HepG2 (cell line): ENCODE measurements around the gene GNPAT. TPM values are rescaled to one million over a fixed set of nuclear protein-coding genes. Genes with fewer than 3 reads are reported as not detected.

Experiments
- AGO1 ChIP-seq: fragments of 200-400 bp; formaldehyde crosslinking; IDR thresholded peaks from 2 replicates; pipeline ENCODE4 v1.6.1; 2017; ENCODE audit warnings: mild to moderate bottlenecking, low read depth, low read length, moderate library complexity; ENCODE audit not compliant: poor library complexity, severe bottlenecking
- CAMTA2 ChIP-seq: sonication (generic); formaldehyde crosslinking; IDR thresholded peaks from 2 replicates; pipeline ENCODE4 v1.4.0; 2020; ENCODE audit warnings: mild to moderate bottlenecking, missing genetic modification reagents, borderline replicate concordance
- CHD2 ChIP-seq: IDR thresholded peaks from 2 replicates; pipeline ENCODE4 v1.6.1; 2011; ENCODE audit warnings: low read depth, low read length, improper control_type of control experiment
- FOXC1 ChIP-seq: sonication (generic); formaldehyde crosslinking; IDR thresholded peaks from 2 replicates; pipeline ENCODE4 v1.8.0; 2022; ENCODE audit warnings: mild to moderate bottlenecking, missing genetic modification reagents, borderline replicate concordance
- JARID2 ChIP-seq: sonication (generic); formaldehyde crosslinking; IDR thresholded peaks from 2 replicates; pipeline ENCODE4 v1.8.1; 2023; ENCODE audit warnings: missing genetic modification reagents, inconsistent platforms; ENCODE audit not compliant: insufficient replicate concordance
- MED1 ChIP-seq: sonication (generic); formaldehyde crosslinking; IDR thresholded peaks from 2 replicates; pipeline ENCODE4 v1.4.0; 2020; ENCODE audit warnings: missing genetic modification reagents
- NCOA1 ChIP-seq: sonication (generic); formaldehyde crosslinking; IDR thresholded peaks from 2 replicates; pipeline ENCODE4 v1.9.0; 2021; ENCODE audit warnings: missing genetic modification reagents
- NFE2L2 ChIP-seq: fragments of 150-350 bp; IDR thresholded peaks from 2 replicates; pipeline ENCODE4 v1.6.1; 2014; ENCODE audit warnings: low read length
- NR2C2 ChIP-seq: sonication (generic); formaldehyde crosslinking; IDR thresholded peaks from 2 replicates; pipeline ENCODE4 v1.4.0; 2020; ENCODE audit warnings: missing genetic modification reagents, mild to moderate bottlenecking, moderate library complexity, borderline replicate concordance
- PHF21A ChIP-seq: sonication (generic); formaldehyde crosslinking; IDR thresholded peaks from 2 replicates; pipeline ENCODE4 v1.5.0; 2020; ENCODE audit warnings: mild to moderate bottlenecking, missing genetic modification reagents
- PHF5A ChIP-seq: IDR thresholded peaks from one replicate; pipeline ENCODE4 v1.6.1; 2018; ENCODE audit warnings: low read depth, missing genetic modification reagents; ENCODE audit not compliant: unreplicated experiment
- SALL2 ChIP-seq: sonication (generic); formaldehyde crosslinking; IDR thresholded peaks from 2 replicates; pipeline ENCODE4 v1.8.1; 2023; ENCODE audit warnings: mild to moderate bottlenecking, missing genetic modification reagents, inconsistent platforms
- SMC3 ChIP-seq: IDR thresholded peaks from 2 replicates; pipeline ENCODE4 v1.6.1; 2011; ENCODE audit warnings: low read length, improper control_type of control experiment
- SRSF9 ChIP-seq: fragments of 200-400 bp; formaldehyde crosslinking; IDR thresholded peaks from 2 replicates; pipeline ENCODE4 v1.6.1; 2018; ENCODE audit warnings: borderline replicate concordance, mild to moderate bottlenecking, low read depth, low read length; ENCODE audit not compliant: insufficient read depth, poor library complexity, severe bottlenecking
- THYN1 ChIP-seq: sonication (generic); formaldehyde crosslinking; IDR thresholded peaks from 2 replicates; pipeline ENCODE4 v1.8.1; 2023; ENCODE audit warnings: low read depth, mild to moderate bottlenecking, moderate library complexity, missing genetic modification reagents, borderline replicate concordance
- XRCC5 ChIP-seq: fragments of 200-400 bp; formaldehyde crosslinking; optimal IDR thresholded peaks from 2 replicates; pipeline ENCODE3; 2017; ENCODE audit warnings: mild to moderate bottlenecking, low read length
- ZBTB20 ChIP-seq: sonication (generic); formaldehyde crosslinking; IDR thresholded peaks from 2 replicates; pipeline ENCODE4 v1.8.1; 2023; ENCODE audit warnings: missing genetic modification reagents, low read depth, mild to moderate bottlenecking, borderline replicate concordance
- ZBTB43 ChIP-seq: sonication (generic); formaldehyde crosslinking; conservative IDR thresholded peaks from 2 replicates; pipeline ENCODE4 v1.4.0; 2020; ENCODE audit warnings: missing genetic modification reagents
- ZIK1 ChIP-seq: sonication (generic); formaldehyde crosslinking; IDR thresholded peaks from 2 replicates; pipeline ENCODE4 v1.5.0; 2020; ENCODE audit warnings: mild to moderate bottlenecking, low read depth, missing genetic modification reagents, borderline replicate concordance
- ZNF263 ChIP-seq: sonication (generic); formaldehyde crosslinking; IDR thresholded peaks from 2 replicates; pipeline ENCODE4 v1.4.0; 2020; ENCODE audit warnings: missing genetic modification reagents
- ZNF264 ChIP-seq: sonication (generic); formaldehyde crosslinking; IDR thresholded peaks from 2 replicates; pipeline ENCODE4 v1.4.0; 2020; ENCODE audit warnings: missing genetic modification reagents
- ZNF691 ChIP-seq: sonication (generic); formaldehyde crosslinking; IDR thresholded peaks from 2 replicates; pipeline ENCODE4 v1.4.0; 2020; ENCODE audit warnings: missing genetic modification reagents, low read depth, mild to moderate bottlenecking, borderline replicate concordance
- ZNF704 ChIP-seq: sonication (generic); formaldehyde crosslinking; IDR thresholded peaks from 2 replicates; pipeline ENCODE4 v1.8.1; 2023; ENCODE audit warnings: mild to moderate bottlenecking, inconsistent platforms, moderate library complexity, missing genetic modification reagents, borderline replicate concordance
- ZNF740 ChIP-seq: sonication (generic); formaldehyde crosslinking; IDR thresholded peaks from 2 replicates; pipeline ENCODE4 v1.4.0; 2020; ENCODE audit warnings: missing genetic modification reagents
- polyA plus RNA-seq, 8 experiments: library from polyadenylated mRNA; depleted of rRNA in 3 of 8; stranded (reverse) in 7 of 8; unstranded in 1 of 8; fragments of >200 nt; fragmentation: Illumina TruSeq in 4 of 8; extraction: Trizol in 4 of 8; gene quantifications; 2 replicates each; pipeline versions ENCODE4 v1.2.1 to v1.2.3, GENCODE V29; 2011 to 2016; ENCODE audit warnings: low read depth in 4 of 8, missing spikeins in 1 of 8, mixed read lengths in 1 of 8; ENCODE audit not compliant: insufficient read depth in 1 of 8
- total RNA-seq, 5 experiments: library from RNA; depleted of rRNA; stranded (reverse); fragments of >200 nt; fragmentation: Illumina TruSeq; extraction: Trizol; gene quantifications; 2 replicates each; pipeline ENCODE4 v1.2.3, GENCODE V29; 2016; ENCODE audit warnings: low read depth in 1 of 5

Gene GNPAT
- total and polyA plus RNA-seq, 2 of the 13 experiments (the other 11 are each of a cell fraction or from before 2014, with no cell fraction given): 58.3 to 114 TPM

DNA sequence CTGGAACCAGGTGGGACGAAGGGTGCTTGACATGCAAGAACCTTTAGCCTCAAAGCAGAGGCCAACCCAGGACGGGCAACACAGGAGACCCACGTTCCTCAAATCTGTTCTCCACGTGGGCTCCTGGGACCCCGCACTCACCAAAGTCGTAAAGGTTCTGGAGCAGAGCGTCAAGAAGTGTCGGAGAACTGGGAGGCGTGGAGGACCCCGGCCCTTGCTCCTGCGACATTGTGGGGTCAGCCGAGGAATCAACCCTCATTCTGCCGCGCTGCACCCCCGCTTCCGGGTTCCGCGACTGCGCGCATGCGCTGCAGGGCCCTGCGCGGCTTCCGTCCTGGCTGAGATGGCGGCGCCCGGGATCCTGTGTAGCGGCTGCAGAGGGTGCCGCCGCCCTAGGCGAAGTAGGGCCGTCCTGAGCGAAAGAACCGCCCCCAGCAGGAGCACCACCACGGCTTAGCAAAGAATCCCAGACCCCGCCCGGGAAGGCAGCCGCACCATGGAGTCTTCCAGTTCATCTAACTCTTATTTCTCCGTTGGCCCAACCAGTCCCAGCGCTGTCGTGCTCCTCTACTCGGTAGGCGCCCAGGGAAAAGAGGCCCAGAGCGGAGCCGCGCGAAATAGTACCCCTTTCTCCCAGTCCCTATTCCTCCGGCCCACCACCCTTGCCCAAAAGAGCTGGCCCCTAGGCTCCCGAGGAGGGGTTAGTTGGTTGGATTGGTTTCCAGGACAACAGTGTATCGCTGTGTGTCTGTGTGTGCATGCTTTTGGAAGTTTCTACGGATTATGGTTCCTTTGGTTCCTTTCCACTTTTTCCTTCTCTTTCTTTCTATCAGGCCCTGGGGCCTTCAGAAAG lies at the start of gene GNPAT (continued):
- TF ChIP-seq SALL2 (CRISPR knock-in tag) (peak; percentile 17; the same call in 1 of the 2 replicates), ZBTB43 (CRISPR knock-in tag) (peak; percentile 46; the same call in 1 of the 2 replicates), AGO1 (no peak), ZNF691 (CRISPR knock-in tag) (peak; percentile 47; the same call in 1 of the 2 replicates), NCOA1 (CRISPR knock-in tag) (no peak), PHF21A (CRISPR knock-in tag) (peak; percentile 39; the same call in 1 of the 2 replicates), PHF5A (no peak), JARID2 (CRISPR knock-in tag) (no peak), ZNF740 (CRISPR knock-in tag) (peak; percentile 62; the same call in 1 of the 2 replicates), ZIK1 (peak; percentile 84; the same call in 1 of the 2 replicates), FOXC1 (CRISPR knock-in tag) (no peak; the same call in 1 of the 2 replicates), ZNF704 (CRISPR knock-in tag) (peak; percentile 49; the same call in 1 of the 2 replicates), CAMTA2 (0 out of 2 replicates have a peak, but pooled peaks have one; percentile 65), ZNF264 (CRISPR knock-in tag) (no peak), XRCC5 (peak; percentile 39), ZBTB20 (0 out of 2 replicates have a peak, but pooled peaks have one; percentile 31), ZNF263 (CRISPR knock-in tag) (peak; percentile 79), MED1 (CRISPR knock-in tag) (peak; percentile 40), NFE2L2 (no peak), THYN1 (CRISPR knock-in tag) (0 out of 2 replicates have a peak, but pooled peaks have one; percentile 26), CHD2 (no peak), SRSF9 (no peak), SMC3 (no peak), NR2C2 (CRISPR knock-in tag) (peak; percentile 70; the same call in 1 of the 2 replicates)
